ENCODE data around the gene GLT8D2.
"Not testable (repeated sequence)": the region's sequence is repeated elsewhere in the genome, so short reads cannot be mapped to it uniquely, and the experiment has no call there.

The GLT8D2 gene

GRCh38 chr12:104049278-104049902 lies 597 bp downstream of the GLT8D2 start:
- no peak for DNase-seq

- no peak for DNase-seq
Observed at GRCh38 chr12:104048811-104049210, 1.2 kb downstream of the GLT8D2 start.

GRCh38 chr12:104048162-104048561 lies 1.8 kb downstream of the GLT8D2 start:
- DNase-seq = no peak

- DNase-seq = no peak
Observed at GRCh38 chr12:104046306-104046705, 3.7 kb downstream of the GLT8D2 start.

GRCh38 chr12:104044158-104044557 lies 5.8 kb downstream of the GLT8D2 start:
- DNase-seq = no peak

- DNase-seq = no peak
Observed at GRCh38 chr12:104042580-104042979, 7.4 kb downstream of the GLT8D2 start.

- not testable (repeated sequence) for DNase-seq
Observed at GRCh38 chr12:104039769-104040168, 10.2 kb downstream of the GLT8D2 start.

GRCh38 chr12:104036143-104036542 lies 13.8 kb downstream of the GLT8D2 start:
- not testable (repeated sequence) for DNase-seq

- not testable (repeated sequence) for DNase-seq
Observed at GRCh38 chr12:104030596-104030995, 19.4 kb downstream of the GLT8D2 start.

GRCh38 chr12:104026841-104027599 lies 23.0 kb downstream of the GLT8D2 start:
- no peak for DNase-seq

GRCh38 chr12:104025771-104026170 lies 24.2 kb downstream of the GLT8D2 start:
- DNase-seq = no peak

- no peak for DNase-seq
Observed at GRCh38 chr12:104024348-104024747, 25.6 kb downstream of the GLT8D2 start.

GRCh38 chr12:104023710-104024109 lies 26.3 kb downstream of the GLT8D2 start:
- DNase-seq = no peak

GRCh38 chr12:104022786-104023185 lies 27.2 kb downstream of the GLT8D2 start:
- no peak for DNase-seq

GRCh38 chr12:104021862-104022261 lies 28.1 kb downstream of the GLT8D2 start:
- DNase-seq = not testable (repeated sequence)

GRCh38 chr12:104012331-104012730 lies 37.7 kb downstream of the GLT8D2 start:
- no peak for DNase-seq

GRCh38 chr12:104011253-104011652 lies 38.7 kb downstream of the GLT8D2 start:
- no peak for DNase-seq

GRCh38 chr12:104010606-104011169 lies 39.3 kb downstream of the GLT8D2 start:
- no peak for DNase-seq

GRCh38 chr12:104010121-104010520 lies 39.9 kb downstream of the GLT8D2 start:
- no peak for DNase-seq

- DNase-seq = no peak
Observed at GRCh38 chr12:104006929-104007328, 43.1 kb downstream of the GLT8D2 start.

- no peak for DNase-seq
Observed at GRCh38 chr12:104003596-104003995, 46.4 kb downstream of the GLT8D2 start.

- no peak for DNase-seq
Observed at GRCh38 chr12:104002686-104003085, 47.3 kb downstream of the GLT8D2 start.

GRCh38 chr12:104000807-104001434 lies 49.1 kb downstream of the GLT8D2 start:
- no peak for DNase-seq

- no peak for DNase-seq
Observed at GRCh38 chr12:103998976-103999375, 51.0 kb downstream of the GLT8D2 start.

All from CD4-positive, alpha-beta T cell treated with Interleukin-4 for 4 hours (primary cell).